Liver (tissue), 3 donors: ENCODE measurements around the gene NKX1-1.

Source experiments
- ATF3 ChIP-seq: IDR thresholded peaks from 2 replicates; pipeline ENCODE4 v1.6.1; 2016; ENCODE audit warnings: antibody characterized with exemption
- EGR1 ChIP-seq, 2 donors: IDR thresholded peaks; 2 replicates each; pipeline ENCODE4 v1.6.1; 2016 to 2018; ENCODE audit warnings: antibody characterized with exemption in 2 of 2, low read depth in 2 of 2
- FOXA1 ChIP-seq: IDR thresholded peaks from 2 replicates; pipeline ENCODE4 v1.6.1; 2016; ENCODE audit warnings: antibody characterized with exemption
- GABPA ChIP-seq, 2 donors: IDR thresholded peaks in 1 of 2; conservative IDR thresholded peaks in 1 of 2; 2 replicates each; pipeline ENCODE4 v1.6.1; 2016; ENCODE audit warnings: antibody characterized with exemption in 2 of 2, mild to moderate bottlenecking in 1 of 2, moderate library complexity in 1 of 2
- JUND ChIP-seq, 2 donors: IDR thresholded peaks; 2 replicates each; pipeline ENCODE4 v1.6.1; 2016; ENCODE audit warnings: antibody characterized with exemption in 2 of 2
- MAX ChIP-seq: IDR thresholded peaks from 2 replicates; pipeline ENCODE4 v1.6.1; 2016; ENCODE audit warnings: antibody characterized with exemption
- RAD21 ChIP-seq, 2 donors: IDR thresholded peaks; 2 replicates each; pipeline ENCODE4 v1.6.1; 2016; ENCODE audit warnings: antibody characterized with exemption in 2 of 2, mild to moderate bottlenecking in 2 of 2
- TAF1 ChIP-seq: conservative IDR thresholded peaks from 2 replicates; pipeline ENCODE4 v1.6.1; 2016; ENCODE audit warnings: antibody characterized with exemption, mild to moderate bottlenecking
- TF ChIP-seq, protein P1 (sequence below): fragments of 150-350 bp; IDR thresholded peaks from 2 replicates; pipeline ENCODE4 v1.5.1; 2017; ENCODE audit warnings: improper control_type of control experiment, low read depth, low read length; ENCODE audit not compliant: missing input control
- TF ChIP-seq, protein P2 (sequence below): IDR thresholded peaks from 2 replicates; pipeline ENCODE4 v1.6.1; 2016; ENCODE audit warnings: antibody characterized with exemption, mild to moderate bottlenecking
- donor health status: healthy.
- donor health status: healthy.

GRCh38 chr4:1446502-1447386 lies 40.5 kb upstream of the NKX1-1 start:
- TF ChIP-seq TAF1 (no peak), MAX (no peak), RAD21 (IDR thresholded peaks at IDR 0.05) (no peak), JUND (IDR thresholded peaks at IDR 0.05) (no peak), FOXA1 (no peak), ATF3 (no peak), GABPA (IDR thresholded peaks at IDR 0.05 in 1 of 2, conservative IDR thresholded peaks at IDR 0.05 in 1 of 2) (no peak), EGR1 (IDR thresholded peaks at IDR 0.05; ENCODE audit: low read depth in 2 of 2) (no peak)
- TF ChIP-seq, protein P1, sequence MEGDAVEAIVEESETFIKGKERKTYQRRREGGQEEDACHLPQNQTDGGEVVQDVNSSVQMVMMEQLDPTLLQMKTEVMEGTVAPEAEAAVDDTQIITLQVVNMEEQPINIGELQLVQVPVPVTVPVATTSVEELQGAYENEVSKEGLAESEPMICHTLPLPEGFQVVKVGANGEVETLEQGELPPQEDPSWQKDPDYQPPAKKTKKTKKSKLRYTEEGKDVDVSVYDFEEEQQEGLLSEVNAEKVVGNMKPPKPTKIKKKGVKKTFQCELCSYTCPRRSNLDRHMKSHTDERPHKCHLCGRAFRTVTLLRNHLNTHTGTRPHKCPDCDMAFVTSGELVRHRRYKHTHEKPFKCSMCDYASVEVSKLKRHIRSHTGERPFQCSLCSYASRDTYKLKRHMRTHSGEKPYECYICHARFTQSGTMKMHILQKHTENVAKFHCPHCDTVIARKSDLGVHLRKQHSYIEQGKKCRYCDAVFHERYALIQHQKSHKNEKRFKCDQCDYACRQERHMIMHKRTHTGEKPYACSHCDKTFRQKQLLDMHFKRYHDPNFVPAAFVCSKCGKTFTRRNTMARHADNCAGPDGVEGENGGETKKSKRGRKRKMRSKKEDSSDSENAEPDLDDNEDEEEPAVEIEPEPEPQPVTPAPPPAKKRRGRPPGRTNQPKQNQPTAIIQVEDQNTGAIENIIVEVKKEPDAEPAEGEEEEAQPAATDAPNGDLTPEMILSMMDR: no peak
- TF ChIP-seq, protein P2, sequence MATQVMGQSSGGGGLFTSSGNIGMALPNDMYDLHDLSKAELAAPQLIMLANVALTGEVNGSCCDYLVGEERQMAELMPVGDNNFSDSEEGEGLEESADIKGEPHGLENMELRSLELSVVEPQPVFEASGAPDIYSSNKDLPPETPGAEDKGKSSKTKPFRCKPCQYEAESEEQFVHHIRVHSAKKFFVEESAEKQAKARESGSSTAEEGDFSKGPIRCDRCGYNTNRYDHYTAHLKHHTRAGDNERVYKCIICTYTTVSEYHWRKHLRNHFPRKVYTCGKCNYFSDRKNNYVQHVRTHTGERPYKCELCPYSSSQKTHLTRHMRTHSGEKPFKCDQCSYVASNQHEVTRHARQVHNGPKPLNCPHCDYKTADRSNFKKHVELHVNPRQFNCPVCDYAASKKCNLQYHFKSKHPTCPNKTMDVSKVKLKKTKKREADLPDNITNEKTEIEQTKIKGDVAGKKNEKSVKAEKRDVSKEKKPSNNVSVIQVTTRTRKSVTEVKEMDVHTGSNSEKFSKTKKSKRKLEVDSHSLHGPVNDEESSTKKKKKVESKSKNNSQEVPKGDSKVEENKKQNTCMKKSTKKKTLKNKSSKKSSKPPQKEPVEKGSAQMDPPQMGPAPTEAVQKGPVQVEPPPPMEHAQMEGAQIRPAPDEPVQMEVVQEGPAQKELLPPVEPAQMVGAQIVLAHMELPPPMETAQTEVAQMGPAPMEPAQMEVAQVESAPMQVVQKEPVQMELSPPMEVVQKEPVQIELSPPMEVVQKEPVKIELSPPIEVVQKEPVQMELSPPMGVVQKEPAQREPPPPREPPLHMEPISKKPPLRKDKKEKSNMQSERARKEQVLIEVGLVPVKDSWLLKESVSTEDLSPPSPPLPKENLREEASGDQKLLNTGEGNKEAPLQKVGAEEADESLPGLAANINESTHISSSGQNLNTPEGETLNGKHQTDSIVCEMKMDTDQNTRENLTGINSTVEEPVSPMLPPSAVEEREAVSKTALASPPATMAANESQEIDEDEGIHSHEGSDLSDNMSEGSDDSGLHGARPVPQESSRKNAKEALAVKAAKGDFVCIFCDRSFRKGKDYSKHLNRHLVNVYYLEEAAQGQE: no peak
